OCI-LY3 (cell line): ENCODE measurements around the gene FRMD4A.

Source experiments
- H2AFZ ChIP-seq: fragments of 200-600, 300-600 bp; shearing (Covaris generic); 2 replicates; pipeline ENCODE4 v1.6.0; 2014; ENCODE audit warnings: antibody characterized with exemption, low read depth, low read length
- H3K27ac ChIP-seq: fragments of 200-600, 300-600 bp; sonication (generic); 2 replicates; pipeline ENCODE4 v1.5.1; 2014; ENCODE audit warnings: mild to moderate bottlenecking, low read length, moderate library complexity, mixed read lengths
- H3K27me3 ChIP-seq: fragments of 200-600, 300-600 bp; sonication (generic); 2 replicates; pipeline ENCODE4 v1.6.1; 2014; ENCODE audit warnings: low read depth, low read length, mixed read lengths
- H3K36me3 ChIP-seq: fragments of 200-600, 300-600 bp; sonication (generic); replicated peaks from 2 replicates; pipeline ENCODE3; 2014; ENCODE audit warnings: low read depth, low read length, mixed read lengths
- H3K4me1 ChIP-seq: fragments of 300-600, 200-600 bp; sonication (generic); 2 replicates; pipeline ENCODE4 v1.6.1; 2014; ENCODE audit warnings: low read length, mixed read lengths
- H3K4me2 ChIP-seq: fragments of 200-600, 300-600 bp; sonication (generic); 2 replicates; pipeline ENCODE4 v1.6.1; 2014; ENCODE audit warnings: low read length, mixed read lengths
- H3K4me3 ChIP-seq: fragments of 300-600, 200-600 bp; sonication (generic); 2 replicates; pipeline ENCODE4 v1.5.1; 2014; ENCODE audit warnings: antibody characterized with exemption, mild to moderate bottlenecking, low read length, moderate library complexity
- H3K79me2 ChIP-seq: fragments of 300-600, 200-600 bp; shearing (Covaris generic); 2 replicates; pipeline ENCODE4 v1.6.1; 2014; ENCODE audit warnings: mild to moderate bottlenecking, low read length, mixed read lengths
- H3K9ac ChIP-seq: fragments of 300-600, 200-600 bp; shearing (Covaris generic); 2 replicates; pipeline ENCODE4 v1.6.0; 2014; ENCODE audit warnings: mild to moderate bottlenecking, low read length, moderate library complexity
- H3K9me3 ChIP-seq: fragments of 200-600, 300-600 bp; shearing (Covaris generic); 2 replicates; pipeline ENCODE4 v1.6.1; 2014; ENCODE audit warnings: low read length, mixed read lengths; ENCODE audit not compliant: insufficient read depth
- H4K20me1 ChIP-seq: fragments of 200-600, 300-600 bp; sonication (generic); 2 replicates; pipeline ENCODE4 v1.6.1; 2016; ENCODE audit warnings: low read length, mixed read lengths; ENCODE audit not compliant: insufficient read depth
- CTCF ChIP-seq: fragments of 200-600, 300-600 bp; sonication (generic); IDR thresholded peaks from 2 replicates; pipeline ENCODE4 v1.5.1; 2014; ENCODE audit warnings: antibody characterized with exemption, low read length, low read depth
- EZH2phosphoT487 ChIP-seq: fragments of 200-600 bp; shearing (Covaris generic); IDR thresholded peaks from 2 replicates; pipeline ENCODE4 v1.6.1; 2018; ENCODE audit warnings: antibody characterized with exemption, mixed run types, low read depth

Gene FRMD4A

GRCh38 chr10:13736506-13736905 lies 594.2 kb downstream of the FRMD4A start:
- Histone ChIP-seq H3K4me3 (no peak overlapping the region), H3K9ac (no peak overlapping the region), H3K9me3 (no peaks in the 10 kb centered on the region), H3K27ac (no peak overlapping the region), H3K4me2 (no peak overlapping the region), H3K27me3 (no peaks in the 10 kb centered on the region), H3K36me3 (no peaks in the 10 kb centered on the region), H3K79me2 (no peaks in the 10 kb centered on the region), H2AFZ (no peak overlapping the region), H3K4me1 (no peaks in the 10 kb centered on the region), H4K20me1 (no peaks in the 10 kb centered on the region)
- TF ChIP-seq CTCF (no peak), EZH2phosphoT487 (no peak)

- no peaks in the 10 kb centered on the region for H3K27me3 ChIP-seq
- no peak overlapping the region for H2AFZ ChIP-seq
- H3K4me3 ChIP-seq: no peak overlapping the region
- no peaks in the 10 kb centered on the region for H3K4me1 ChIP-seq
- no peak overlapping the region for H3K27ac ChIP-seq
- no peak overlapping the region for H3K4me2 ChIP-seq
- no peaks in the 10 kb centered on the region for H4K20me1 ChIP-seq
- no peaks in the 10 kb centered on the region for H3K36me3 ChIP-seq
- no peaks in the 10 kb centered on the region for H3K9me3 ChIP-seq
- H3K9ac ChIP-seq: no peak overlapping the region
- TF ChIP-seq EZH2phosphoT487: no peak
- no peak for TF ChIP-seq CTCF
- H3K79me2 ChIP-seq: no peaks in the 10 kb centered on the region
Measured at GRCh38 chr10:13734151-13734550, 596.6 kb downstream of the FRMD4A start.

GRCh38 chr10:13733071-13733470 lies 597.7 kb downstream of the FRMD4A start:
- Histone ChIP-seq H3K27me3 (no peaks in the 10 kb centered on the region), H3K36me3 (no peaks in the 10 kb centered on the region), H3K27ac (no peak overlapping the region), H3K9ac (no peak overlapping the region), H2AFZ (no peak overlapping the region), H3K4me1 (no peaks in the 10 kb centered on the region), H3K4me2 (no peak overlapping the region), H4K20me1 (no peaks in the 10 kb centered on the region), H3K79me2 (no peaks in the 10 kb centered on the region), H3K4me3 (no peak overlapping the region), H3K9me3 (no peaks in the 10 kb centered on the region)
- no peak for TF ChIP-seq CTCF
- TF ChIP-seq EZH2phosphoT487: no peak

GRCh38 chr10:13732465-13732881 lies 598.3 kb downstream of the FRMD4A start:
- Histone ChIP-seq H3K4me1 (no peaks in the 10 kb centered on the region), H2AFZ (no peak overlapping the region), H3K4me3 (no peak overlapping the region), H3K9ac (no peak overlapping the region), H3K9me3 (no peaks in the 10 kb centered on the region), H3K36me3 (no peaks in the 10 kb centered on the region), H3K27ac (no peak overlapping the region), H3K79me2 (no peaks in the 10 kb centered on the region), H4K20me1 (no peaks in the 10 kb centered on the region), H3K4me2 (no peak overlapping the region), H3K27me3 (no peaks in the 10 kb centered on the region)
- TF ChIP-seq CTCF: no peak
